Activated T-cell treated with anti-CD3 and anti-CD28 coated beads for 4 hours (primary cell): ENCODE data around the gene THUMPD2.
"Not testable (repeated sequence)": the region's sequence is repeated elsewhere in the genome, so short reads cannot be mapped to it uniquely, and the experiment has no call there.

Source experiments
- DNase-seq: peaks from one replicate; pipeline ENCODE4 v3.0.0-alpha.2; 2020

The THUMPD2 gene

DNA sequence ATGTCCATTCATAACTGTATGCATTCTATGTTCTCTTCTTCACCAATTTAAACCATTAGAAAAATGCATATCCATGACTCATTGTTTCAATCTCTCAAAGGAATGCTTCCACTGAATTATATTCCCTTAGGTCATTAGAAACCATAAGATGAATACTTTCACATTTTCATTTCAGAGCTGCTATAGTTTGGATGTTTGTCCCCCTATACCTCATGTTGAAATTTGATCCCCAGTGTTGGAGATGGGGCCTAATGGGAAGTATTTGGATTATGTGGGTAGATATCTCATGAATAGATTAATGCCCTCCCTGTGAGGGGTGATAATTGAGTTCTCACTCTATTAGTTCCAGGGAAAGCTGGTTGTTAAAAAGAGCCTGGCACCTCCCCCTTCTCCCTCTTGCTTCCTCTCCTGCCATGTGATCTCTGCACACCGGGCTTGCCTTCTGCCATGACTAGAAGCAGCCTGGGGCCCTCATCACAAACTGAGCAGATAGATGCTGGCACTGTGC is 35.7 kb downstream of the THUMPD2 start:
- DNase-seq, result no peak

- DNase-seq, result no peak
Measured at GRCh38 chr2:39741871-39742270, 37.2 kb downstream of the THUMPD2 start.

DNA sequence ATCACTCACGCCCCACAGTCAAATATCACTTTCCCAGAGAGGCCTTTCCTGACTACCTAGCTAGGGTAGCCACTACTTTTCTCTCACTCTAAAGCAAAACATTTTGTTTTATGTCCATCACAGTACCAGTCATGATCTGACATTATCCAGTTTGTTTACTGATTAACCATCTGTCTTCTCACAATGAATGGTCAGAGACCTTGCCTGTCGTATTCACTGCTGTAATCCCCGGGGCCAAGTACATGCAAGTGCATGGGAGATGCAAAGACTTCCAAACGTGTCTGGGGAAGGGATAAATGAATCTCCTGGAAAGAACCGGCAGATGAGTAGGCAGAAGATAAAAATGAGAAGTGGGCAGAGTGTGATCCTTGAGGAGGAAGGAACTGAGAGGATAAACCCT is 39.7 kb downstream of the THUMPD2 start:
- no peak for DNase-seq

GRCh38 chr2:39738936-39739335 is 40.1 kb downstream of the THUMPD2 start:
- no peak for DNase-seq

DNA sequence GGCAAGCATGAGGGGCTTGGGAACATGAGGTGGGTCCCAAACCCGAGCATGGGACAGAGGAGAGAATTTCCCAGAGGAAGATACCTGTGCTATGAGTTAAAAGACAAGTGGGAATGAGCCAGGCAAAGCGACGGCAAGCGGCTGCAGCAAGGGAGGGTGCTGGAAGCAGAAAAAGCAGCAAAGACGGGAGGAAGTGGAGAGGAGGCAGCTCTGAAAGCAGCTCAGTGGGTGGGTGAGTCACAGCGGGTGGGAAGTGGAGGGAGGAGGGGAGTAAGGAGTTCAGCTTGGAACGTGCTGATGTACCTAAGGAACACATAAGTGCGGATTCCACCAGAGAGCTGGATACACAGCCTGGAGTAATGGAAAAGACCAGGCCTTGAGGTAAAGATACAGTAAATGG is 41.4 kb downstream of the THUMPD2 start:
- no peak for DNase-seq

DNA sequence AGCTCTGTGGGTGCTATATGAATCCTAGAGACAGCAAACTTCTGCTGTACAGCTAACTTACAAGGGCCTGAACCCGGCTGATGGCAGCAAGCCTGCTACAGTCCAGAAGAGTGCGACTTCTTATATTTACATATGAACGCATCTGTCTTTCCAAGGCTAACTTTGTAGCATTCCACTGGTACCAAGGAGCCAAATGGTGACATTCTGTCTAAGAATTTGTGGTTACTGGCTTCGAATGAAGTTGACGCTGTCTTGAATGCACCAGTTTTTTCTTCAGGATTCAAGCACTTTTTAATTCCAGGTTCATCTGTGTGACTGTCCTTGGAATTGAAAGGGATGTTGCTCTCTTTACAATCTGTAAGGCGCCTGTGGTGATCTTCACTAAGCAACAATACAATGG is 42.4 kb downstream of the THUMPD2 start:
- DNase-seq, result no peak

GRCh38 chr2:39735648-39736047 is 43.4 kb downstream of the THUMPD2 start:
- DNase-seq, result no peak

DNA sequence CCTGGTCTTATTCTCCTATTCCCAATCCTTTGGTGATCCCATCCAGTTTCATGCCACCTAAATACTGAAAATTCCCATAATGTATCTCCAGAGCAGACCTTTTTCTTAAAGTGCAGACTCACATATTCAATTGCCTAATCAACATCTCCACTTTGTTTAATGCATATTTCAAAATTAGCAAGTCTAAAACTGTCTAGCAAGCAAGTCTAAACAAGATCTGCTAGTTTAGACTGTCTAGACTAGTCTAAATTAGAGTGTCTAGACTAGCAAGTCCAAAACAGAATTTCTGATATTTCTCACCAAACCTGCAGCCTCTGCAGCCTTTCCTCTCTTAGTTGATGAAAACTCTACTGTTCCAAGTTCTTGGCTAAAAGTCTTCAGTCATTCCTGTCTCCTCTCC is 44.6 kb downstream of the THUMPD2 start:
- DNase-seq, result no peak

DNA sequence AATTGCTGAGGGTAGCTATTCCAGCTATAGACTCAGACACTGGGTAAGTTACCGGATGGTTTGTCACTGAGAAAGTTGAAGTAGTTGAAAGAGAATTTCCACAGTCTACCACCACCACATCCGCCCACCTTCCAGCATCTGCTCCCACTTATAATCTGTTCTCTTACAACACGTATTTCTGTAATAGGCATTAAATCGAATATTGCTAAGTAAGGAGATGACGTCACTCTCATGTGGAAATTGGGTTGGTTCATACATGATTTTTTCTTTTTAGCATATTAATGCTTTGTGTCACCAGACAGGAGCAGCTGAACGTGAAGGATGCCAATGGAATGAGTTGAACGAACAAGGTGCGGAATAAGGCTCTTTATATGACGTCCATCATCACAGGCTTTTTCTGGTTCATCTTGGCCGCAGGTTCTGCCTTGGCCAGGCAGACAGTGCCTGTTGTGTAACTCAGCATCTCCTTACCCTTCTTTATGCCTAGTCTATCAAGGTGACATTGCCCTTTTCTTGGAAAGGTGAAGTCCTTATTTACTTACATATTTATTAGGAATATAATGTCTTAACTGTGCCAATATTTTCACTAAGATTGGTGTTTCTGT is 45.9 kb downstream of the THUMPD2 start:
- no peak for DNase-seq

DNA sequence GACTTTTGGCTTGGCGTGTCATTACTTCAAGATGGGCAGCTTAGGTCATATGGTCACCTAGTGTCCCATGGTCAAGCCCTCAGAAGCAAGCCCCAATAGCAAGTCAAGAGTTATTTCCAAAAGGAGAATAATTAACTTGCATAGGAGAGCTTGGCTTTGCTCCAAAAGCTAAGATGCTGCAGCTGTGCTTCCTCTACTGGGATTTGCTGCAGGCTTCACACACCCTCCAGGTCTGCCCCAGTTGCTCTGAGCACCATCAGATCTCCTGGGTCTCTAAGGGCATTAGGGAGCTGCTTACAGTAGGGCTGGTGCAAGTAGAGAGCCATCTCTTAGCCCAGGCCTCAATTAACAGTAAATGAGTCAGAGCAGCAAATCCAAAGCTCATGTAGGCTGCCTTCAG is 46.6 kb downstream of the THUMPD2 start:
- DNase-seq, result no peak

DNA sequence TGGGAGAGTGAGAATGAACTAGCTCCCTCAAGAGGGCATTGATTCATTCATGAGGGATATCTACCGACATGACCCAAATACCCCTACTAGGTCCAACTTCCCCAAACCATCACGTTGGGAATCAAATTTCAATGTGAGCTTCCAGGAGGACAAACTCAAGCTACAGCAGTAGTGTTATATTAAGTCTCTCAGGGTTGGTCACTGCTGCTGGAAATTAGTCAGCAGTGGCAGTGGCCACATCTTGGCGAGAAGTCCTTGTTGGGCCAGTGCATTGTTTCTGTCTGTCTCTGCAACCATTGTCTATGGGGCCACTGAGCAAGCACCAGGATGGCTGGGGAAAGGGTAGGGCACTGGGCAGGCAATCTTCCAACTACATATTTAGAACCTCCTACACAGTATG is 47.5 kb downstream of the THUMPD2 start:
- DNase-seq, result no peak

DNA sequence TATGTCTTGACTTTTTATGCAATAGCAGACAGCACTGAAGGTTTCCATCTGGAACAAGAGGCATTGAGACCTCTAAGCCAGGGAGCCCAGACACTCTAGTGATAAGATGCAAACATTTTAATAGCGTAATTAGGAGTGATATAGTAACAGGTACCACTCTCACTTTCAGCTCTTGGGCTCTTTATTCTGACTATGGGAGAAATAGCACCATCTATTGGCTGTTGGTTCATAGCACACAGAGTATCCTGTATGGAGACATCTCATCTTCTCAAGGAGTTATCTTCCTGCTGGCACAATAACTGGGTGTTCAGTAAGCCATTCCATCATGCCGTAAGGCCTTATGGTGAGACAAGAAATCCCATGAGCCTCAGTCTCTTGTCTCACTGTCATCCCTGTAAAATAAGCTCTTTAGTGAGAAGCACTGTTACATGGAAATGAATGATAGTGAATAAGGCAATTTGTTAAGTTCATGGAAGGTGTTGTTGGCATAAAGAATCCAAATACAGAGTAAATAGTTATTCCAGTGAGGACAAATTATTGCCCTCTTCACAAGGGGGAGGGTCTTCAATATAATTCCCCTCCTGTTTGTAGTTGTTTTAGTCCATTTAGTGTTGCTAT is 48.3 kb downstream of the THUMPD2 start:
- no peak for DNase-seq

GRCh38 chr2:39730276-39730675 is 48.8 kb downstream of the THUMPD2 start:
- no peak for DNase-seq

- no peak for DNase-seq
Measured at GRCh38 chr2:39728941-39729351, 50.1 kb downstream of the THUMPD2 start.

- not testable (repeated sequence) for DNase-seq
Measured at GRCh38 chr2:39728085-39728484, 51.0 kb downstream of the THUMPD2 start.

GRCh38 chr2:39725401-39725800 is 53.7 kb downstream of the THUMPD2 start:
- no peak for DNase-seq

- DNase-seq, result no peak
Measured at GRCh38 chr2:39724828-39725144, 54.3 kb downstream of the THUMPD2 start.

DNA sequence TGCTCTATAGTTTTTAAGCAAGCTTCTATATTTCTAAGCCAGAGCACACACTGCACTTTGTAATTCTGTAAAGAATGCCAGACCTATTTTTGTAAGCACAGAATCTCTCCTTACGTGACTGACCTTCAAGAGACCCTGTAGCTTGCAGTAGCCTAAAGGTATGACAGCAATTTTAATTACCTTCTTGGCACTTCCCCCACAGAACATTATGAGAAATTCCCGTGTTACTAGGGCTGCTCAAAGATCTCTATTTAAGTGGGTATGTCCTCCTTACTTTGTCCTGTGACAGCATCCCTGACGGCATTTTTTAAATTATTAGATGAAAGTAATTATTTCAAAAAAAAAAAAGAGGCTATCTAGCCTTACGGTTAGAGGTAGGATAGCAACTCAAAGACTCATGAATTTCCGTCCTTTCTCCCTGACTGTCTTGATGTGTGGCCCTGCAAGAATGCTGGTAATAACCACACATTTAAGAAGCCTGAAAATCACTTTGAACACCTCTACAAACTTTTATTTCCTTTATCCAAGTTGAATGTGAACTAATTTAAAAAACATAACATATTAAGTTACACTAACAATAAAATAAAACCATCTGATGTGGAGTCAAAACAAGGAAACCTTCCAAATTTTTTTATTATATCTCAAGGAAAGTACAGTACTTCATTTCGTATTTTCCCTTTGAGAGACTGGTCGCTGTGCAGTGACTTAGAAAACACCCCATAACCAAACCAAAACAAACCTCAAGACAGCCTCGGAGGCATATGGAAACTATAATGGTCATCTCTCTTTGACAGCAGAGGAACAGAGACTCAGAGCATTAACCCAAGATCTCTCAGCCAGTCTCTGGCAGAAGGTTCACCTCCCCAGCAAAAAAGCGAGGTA is 54.9 kb downstream of the THUMPD2 start:
- no peak for DNase-seq

DNA sequence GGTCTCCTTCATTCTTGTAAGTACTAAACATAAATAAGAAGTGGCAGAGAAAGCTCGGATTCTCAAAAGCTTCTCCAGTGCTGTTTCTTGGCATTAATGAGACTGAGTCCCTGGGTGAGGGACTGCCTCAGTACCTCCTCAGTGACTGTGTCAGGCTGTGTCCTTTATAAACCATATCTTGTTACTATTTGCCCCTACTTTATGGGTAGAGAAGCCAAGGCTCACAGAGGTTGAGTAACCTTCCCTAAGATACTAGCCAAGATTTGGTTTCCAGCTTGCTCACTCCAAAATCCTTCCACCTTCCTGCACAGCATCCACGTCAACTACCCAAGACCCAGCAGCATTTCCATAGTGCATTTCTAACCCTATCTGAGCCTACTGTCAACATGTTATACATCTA is 55.6 kb downstream of the THUMPD2 start:
- DNase-seq, result no peak

- no peak for DNase-seq
Measured at GRCh38 chr2:39720970-39721369, 58.1 kb downstream of the THUMPD2 start.

DNA sequence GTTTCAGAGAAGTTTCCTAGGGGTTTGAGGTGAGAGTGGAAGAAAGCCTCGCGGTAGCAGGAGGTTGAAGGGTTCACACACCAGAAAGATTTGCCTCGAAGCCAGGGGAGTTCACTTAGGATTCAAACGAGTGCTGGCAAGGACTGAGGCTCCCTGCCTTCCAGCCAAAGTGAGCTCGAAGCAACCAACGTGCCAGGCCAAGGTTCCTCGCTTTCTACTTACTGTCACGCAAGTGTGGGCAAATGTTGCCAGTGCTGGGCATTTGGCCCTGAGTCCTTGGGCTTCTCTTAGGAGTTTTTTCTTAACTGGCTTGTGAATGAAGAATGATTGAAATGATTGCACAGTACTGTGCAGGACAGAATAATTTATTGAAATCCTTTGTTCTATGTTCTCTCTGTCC is 59.7 kb downstream of the THUMPD2 start:
- DNase-seq, result no peak

GRCh38 chr2:39718483-39718882 is 60.6 kb downstream of the THUMPD2 start:
- no peak for DNase-seq

DNA sequence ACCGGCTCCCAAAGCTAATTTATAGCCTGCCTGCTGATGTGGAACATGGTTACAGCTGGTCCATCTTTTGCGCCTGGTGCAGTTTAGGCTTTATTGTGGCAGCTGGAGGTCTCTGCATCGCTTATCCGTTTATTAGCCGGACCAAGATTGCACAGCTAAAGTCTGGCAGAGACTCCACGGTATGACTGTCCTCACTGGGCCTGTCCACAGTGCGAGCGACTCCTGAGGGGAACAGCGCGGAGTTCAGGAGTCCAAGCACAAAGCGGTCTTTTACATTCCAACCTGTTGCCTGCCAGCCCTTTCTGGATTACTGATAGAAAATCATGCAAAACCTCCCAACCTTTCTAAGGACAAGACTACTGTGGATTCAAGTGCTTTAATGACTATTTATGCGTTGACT is 62.0 kb downstream of the THUMPD2 start:
- no peak for DNase-seq

- DNase-seq, result no peak
Measured at GRCh38 chr2:39715822-39716221, 63.2 kb downstream of the THUMPD2 start.
